ENCODE measurements around the gene SOX12.

GRCh38 chr20:309841-310644 is 15.3 kb upstream of the SOX12 start:
- TF ChIP-seq CTCF (optimal IDR thresholded peaks at IDR 0.05 in 1 of 3, IDR thresholded peaks at IDR 0.05 in 1 of 3, conservative IDR thresholded peaks at IDR 0.05 in 1 of 3; ENCODE audit: extremely low read depth in 1 of 3, insufficient read depth in 2 of 3, low read length in 3 of 3): no peak
- TF ChIP-seq EZH2 (IDR thresholded peaks at IDR 0.05; ENCODE audit: low read length): no peak
